Caco-2 (cell line): ENCODE data around the gene HLA-G. TPM values are rescaled to one million over a fixed set of nuclear protein-coding genes. Genes with fewer than 3 reads are reported as not detected.
A peak's percentile ranks its signal among the peaks of the same experiment; 100 is the strongest.

Experiments
- BruUV-seq: library from RNA; stranded (reverse); fragments of 400-500 nt; replicated peaks from 2 replicates; lab custom pipeline; 2021; lab: Mats Ljungman, UMichigan
- CTCF ChIA-PET: fragments of 300-600 bp; sonication (Branson Sonifier 250); formaldehyde crosslinking; loops from one replicate; lab custom pipeline; 2022; ENCODE audit warnings: antibody characterized with exemption; lab: Charles Lee
- POLR2A ChIA-PET: fragments of 300-600 bp; sonication (Branson Sonifier 250); formaldehyde crosslinking; loops from one replicate; lab custom pipeline; 2022; ENCODE audit warnings: antibody characterized with exemption; lab: Charles Lee
- DNase-seq, 2 experiments: peaks; one replicate each; pipeline versions ENCODE4 v3.0.0 to v3.0.0-alpha.2; 2020 to 2022
- H3K27me3 ChIP-seq: replicated peaks from 2 replicates; pipeline ENCODE4 v1.6.0; 2011; ENCODE audit warnings: low read length; ENCODE audit not compliant: control insufficient read depth, insufficient read depth
- H3K36me3 ChIP-seq: 2 replicates; pipeline ENCODE4 v1.5.1; 2011; ENCODE audit warnings: low read length; ENCODE audit not compliant: control insufficient read depth, insufficient read depth
- H3K4me1 ChIP-seq: fragments of 250-450 bp; sonication (Bioruptor Pico); 2 replicates; pipeline ENCODE4 v1.5.1; 2020; ENCODE audit warnings: mild to moderate bottlenecking
- H3K4me3 ChIP-seq: 2 replicates; pipeline ENCODE4 v1.5.1; 2011; ENCODE audit warnings: low read depth, mild to moderate bottlenecking, control low read depth, low read length
- H3K9me3 ChIP-seq: fragments of 250-450 bp; sonication (Bioruptor Pico); 2 replicates; pipeline ENCODE4 v1.5.1; 2020; ENCODE audit warnings: mild to moderate bottlenecking, moderate library complexity
- H3K27ac Mint-ChIP-seq: one replicate; pipeline ENCODE4 v1.8.0; 2022; ENCODE audit warnings: mixed read lengths; ENCODE audit not compliant: unreplicated experiment
- H3K27me3 Mint-ChIP-seq: one replicate; pipeline ENCODE4 v1.8.0; 2022; ENCODE audit warnings: mixed read lengths; ENCODE audit not compliant: insufficient read depth, unreplicated experiment
- H3K36me3 Mint-ChIP-seq: one replicate; pipeline ENCODE4 v1.8.0; 2022; ENCODE audit warnings: mild to moderate bottlenecking, mixed read lengths; ENCODE audit not compliant: insufficient read depth, unreplicated experiment
- H3K4me1 Mint-ChIP-seq: one replicate; pipeline ENCODE4 v1.8.0; 2022; ENCODE audit warnings: low read depth, mixed read lengths; ENCODE audit not compliant: unreplicated experiment
- H3K4me3 Mint-ChIP-seq: one replicate; pipeline ENCODE4 v1.8.0; 2022; ENCODE audit warnings: mild to moderate bottlenecking, moderate library complexity, mixed read lengths; ENCODE audit not compliant: unreplicated experiment
- H3K9me3 Mint-ChIP-seq: one replicate; pipeline ENCODE4 v1.8.0; 2022; ENCODE audit warnings: mixed read lengths; ENCODE audit not compliant: unreplicated experiment
- intact Hi-C: fragments of 100-400 bp; cut with micrococcal nuclease; formaldehyde crosslinking; loops from one replicate; pipeline ENCODE4 v1.10.0; 2022; ENCODE audit not compliant: unreplicated experiment
- total RNA-seq: library from RNA; stranded (reverse); gene quantifications from 2 replicates; pipeline ENCODE4 v1.2.3, GENCODE V29; 2022
- TF ChIP-seq, protein P1 (sequence below), 2 experiments: fragments of 200-600 bp in 1 of 2; IDR thresholded peaks; 1 replicate in 1 of 2; 2 replicates in 1 of 2; pipeline versions ENCODE4 v1.5.1 to v1.8.0; 2011 to 2022; ENCODE audit warnings: antibody characterized with exemption in 1 of 2, control low read depth in 1 of 2, inconsistent platforms in 1 of 2, low read depth in 1 of 2, low read length in 1 of 2, mild to moderate bottlenecking in 1 of 2, moderate library complexity in 1 of 2; ENCODE audit not compliant: insufficient read depth in 1 of 2, severe bottlenecking in 1 of 2, unreplicated experiment in 1 of 2

Gene HLA-G
- total RNA-seq, 1 experiment from 2014 or later, result not detected

DNA sequence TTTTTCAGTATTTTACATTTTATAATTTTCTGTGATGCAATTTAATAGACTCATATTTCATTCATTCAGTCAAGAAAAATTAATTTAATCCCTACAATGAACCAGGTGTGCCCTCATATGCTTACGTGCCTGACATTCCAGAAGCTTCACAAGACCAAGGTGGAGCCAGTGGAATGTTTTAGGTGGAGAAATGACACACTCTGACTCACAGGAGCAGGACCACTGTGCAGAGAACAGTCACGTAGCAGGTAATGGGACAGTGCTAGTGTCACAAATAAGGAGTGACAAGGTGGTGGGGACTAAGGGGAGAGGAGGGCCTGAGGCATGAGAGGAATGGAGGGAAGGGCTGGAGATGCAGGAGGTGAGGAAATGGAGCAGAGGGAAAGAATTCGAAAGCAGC is 37.0 kb upstream of the HLA-G start:
- TF ChIP-seq, protein P1, sequence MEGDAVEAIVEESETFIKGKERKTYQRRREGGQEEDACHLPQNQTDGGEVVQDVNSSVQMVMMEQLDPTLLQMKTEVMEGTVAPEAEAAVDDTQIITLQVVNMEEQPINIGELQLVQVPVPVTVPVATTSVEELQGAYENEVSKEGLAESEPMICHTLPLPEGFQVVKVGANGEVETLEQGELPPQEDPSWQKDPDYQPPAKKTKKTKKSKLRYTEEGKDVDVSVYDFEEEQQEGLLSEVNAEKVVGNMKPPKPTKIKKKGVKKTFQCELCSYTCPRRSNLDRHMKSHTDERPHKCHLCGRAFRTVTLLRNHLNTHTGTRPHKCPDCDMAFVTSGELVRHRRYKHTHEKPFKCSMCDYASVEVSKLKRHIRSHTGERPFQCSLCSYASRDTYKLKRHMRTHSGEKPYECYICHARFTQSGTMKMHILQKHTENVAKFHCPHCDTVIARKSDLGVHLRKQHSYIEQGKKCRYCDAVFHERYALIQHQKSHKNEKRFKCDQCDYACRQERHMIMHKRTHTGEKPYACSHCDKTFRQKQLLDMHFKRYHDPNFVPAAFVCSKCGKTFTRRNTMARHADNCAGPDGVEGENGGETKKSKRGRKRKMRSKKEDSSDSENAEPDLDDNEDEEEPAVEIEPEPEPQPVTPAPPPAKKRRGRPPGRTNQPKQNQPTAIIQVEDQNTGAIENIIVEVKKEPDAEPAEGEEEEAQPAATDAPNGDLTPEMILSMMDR (IDR thresholded peaks at IDR 0.05; ENCODE audit: insufficient read depth in 1 of 2, low read depth in 1 of 2, low read length in 1 of 2, severe bottlenecking in 1 of 2, unreplicated experiment in 1 of 2), result no peak
- no peaks in the 10 kb centered on the region for H3K36me3 Mint-ChIP-seq
- H3K4me1 Mint-ChIP-seq, result peaks cover 7% of the 10 kb centered on the region
- H3K27me3 Mint-ChIP-seq, result no peaks in the 10 kb centered on the region
- H3K4me3 Mint-ChIP-seq, result peak overlapping the region; percentile 37
- ChIA-PET POLR2A (interaction anchor here (1.0 kb wide), 1 partner anchor 24 kb away, joined by 4 read pairs; no protein-coding TSS in a partner anchor), CTCF (no interaction called here)
- intact Hi-C loops, result no loop called here
- Histone ChIP-seq H3K9me3 (no peaks in the 10 kb centered on the region), H3K36me3 (no peaks in the 10 kb centered on the region), H3K4me3 (no peak overlapping the region), H3K27me3 (no peaks in the 10 kb centered on the region), H3K4me1 (peaks cover 11% of the 10 kb centered on the region; the same call in 1 of the 2 replicates)
- no TSS peak for BruUV-seq
- no peaks in the 10 kb centered on the region for H3K9me3 Mint-ChIP-seq
- DNase-seq, result peak in 1 of 2 experiments; percentile 59
- peak overlapping the region; percentile 46 for H3K27ac Mint-ChIP-seq

DNA sequence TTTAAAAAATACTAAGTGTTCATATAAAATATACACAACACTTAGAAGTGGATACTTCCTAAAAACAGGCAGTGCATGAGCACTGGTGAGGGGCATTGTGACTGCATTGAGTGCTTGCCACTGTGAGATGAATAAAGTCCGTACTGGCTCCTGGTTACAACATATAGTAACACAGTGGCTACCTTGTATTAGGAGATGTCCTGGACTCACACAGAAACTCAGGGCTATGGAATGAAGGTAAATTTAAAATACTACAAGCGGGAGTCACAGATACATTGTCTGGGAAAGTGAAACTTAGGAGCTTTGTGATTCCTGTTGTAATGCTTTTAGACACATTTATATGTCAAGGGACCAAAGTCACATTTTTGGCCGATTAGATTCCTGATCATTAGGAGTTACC is 36.5 kb upstream of the HLA-G start:
- TF ChIP-seq, protein P1 (IDR thresholded peaks at IDR 0.05; ENCODE audit: insufficient read depth in 1 of 2, low read depth in 1 of 2, low read length in 1 of 2, severe bottlenecking in 1 of 2, unreplicated experiment in 1 of 2), result no peak
- Mint-ChIP-seq H3K9me3 (no peaks in the 10 kb centered on the region), H3K4me1 (peaks cover 7% of the 10 kb centered on the region), H3K36me3 (no peaks in the 10 kb centered on the region), H3K27me3 (no peaks in the 10 kb centered on the region), H3K27ac (peak overlapping the region; percentile 46), H3K4me3 (peak overlapping the region; percentile 37)
- CTCF ChIA-PET, result no interaction called here
- no peak overlapping the region for H3K4me3 ChIP-seq
- intact Hi-C loops, result no loop called here
- no peaks in the 10 kb centered on the region for H3K9me3 ChIP-seq
- H3K36me3 ChIP-seq, result no peaks in the 10 kb centered on the region
- peaks cover 11% of the 10 kb centered on the region; the same call in 1 of the 2 replicates for H3K4me1 ChIP-seq
- POLR2A ChIA-PET, result interaction anchor here (1.0 kb wide), 1 partner anchor 23 kb away, joined by 4 read pairs; no protein-coding TSS in a partner anchor
- TSS peak; percentile 86 for BruUV-seq
- H3K27me3 ChIP-seq, result no peaks in the 10 kb centered on the region
- no peak for DNase-seq

DNA sequence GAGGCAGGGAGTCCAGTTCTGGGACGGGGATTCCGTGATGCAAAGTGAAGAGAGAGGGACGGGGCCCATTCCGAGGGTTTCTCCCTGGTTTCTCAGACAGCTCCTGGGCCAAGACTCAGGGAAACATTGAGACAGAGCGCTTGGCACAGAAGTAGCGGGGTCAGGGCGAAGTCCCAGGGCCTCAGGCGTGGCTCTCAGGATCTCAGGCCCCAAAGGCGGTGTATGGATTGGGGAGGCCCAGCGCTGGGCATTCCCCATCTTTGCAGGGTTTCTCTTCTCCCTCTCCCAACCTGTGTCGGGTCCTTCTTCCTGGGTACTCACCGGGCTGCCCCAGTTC is 35.9 kb upstream of the HLA-G start:
- BruUV-seq, result no TSS peak
- Histone ChIP-seq H3K36me3 (no peaks in the 10 kb centered on the region), H3K27me3 (no peaks in the 10 kb centered on the region), H3K9me3 (no peaks in the 10 kb centered on the region), H3K4me3 (peak overlapping the region; percentile 38), H3K4me1 (peaks cover 11% of the 10 kb centered on the region; the same call in 1 of the 2 replicates)
- H3K4me3 Mint-ChIP-seq, result peak overlapping the region; percentile 37
- H3K36me3 Mint-ChIP-seq, result no peaks in the 10 kb centered on the region
- H3K27me3 Mint-ChIP-seq, result no peaks in the 10 kb centered on the region
- H3K27ac Mint-ChIP-seq, result no peak overlapping the region
- H3K4me1 Mint-ChIP-seq, result peaks cover 7% of the 10 kb centered on the region
- ChIA-PET CTCF (no interaction called here), POLR2A (no interaction called here)
- DNase-seq, result no peak
- no peaks in the 10 kb centered on the region for H3K9me3 Mint-ChIP-seq
- TF ChIP-seq, protein P1 (IDR thresholded peaks at IDR 0.05; ENCODE audit: insufficient read depth in 1 of 2, low read depth in 1 of 2, low read length in 1 of 2, severe bottlenecking in 1 of 2, unreplicated experiment in 1 of 2), result no peak
- intact Hi-C loops, result no loop called here
